Uterus (tissue), 2 donors: ENCODE results near the gene AQP6.

Experiments
- POLR2A ChIP-seq, 2 donors: fragments of 450-650 bp; IDR thresholded peaks; one replicate each; pipeline ENCODE4 v1.6.1; 2016; ENCODE audit warnings: antibody characterized with exemption in 2 of 2, mild to moderate bottlenecking in 1 of 2, moderate library complexity in 1 of 2
- TF ChIP-seq, protein P1 (sequence below), 4 experiments: fragments of 200-600 bp in 2 of 4; fragments of 450-650 bp in 2 of 4; sonication (generic) in 2 of 4; IDR thresholded peaks; one replicate each; pipeline ENCODE4 v1.5.1; 2016 to 2019; ENCODE audit warnings: antibody characterized with exemption in 4 of 4, mild to moderate bottlenecking in 2 of 4, moderate library complexity in 1 of 4

DNA sequence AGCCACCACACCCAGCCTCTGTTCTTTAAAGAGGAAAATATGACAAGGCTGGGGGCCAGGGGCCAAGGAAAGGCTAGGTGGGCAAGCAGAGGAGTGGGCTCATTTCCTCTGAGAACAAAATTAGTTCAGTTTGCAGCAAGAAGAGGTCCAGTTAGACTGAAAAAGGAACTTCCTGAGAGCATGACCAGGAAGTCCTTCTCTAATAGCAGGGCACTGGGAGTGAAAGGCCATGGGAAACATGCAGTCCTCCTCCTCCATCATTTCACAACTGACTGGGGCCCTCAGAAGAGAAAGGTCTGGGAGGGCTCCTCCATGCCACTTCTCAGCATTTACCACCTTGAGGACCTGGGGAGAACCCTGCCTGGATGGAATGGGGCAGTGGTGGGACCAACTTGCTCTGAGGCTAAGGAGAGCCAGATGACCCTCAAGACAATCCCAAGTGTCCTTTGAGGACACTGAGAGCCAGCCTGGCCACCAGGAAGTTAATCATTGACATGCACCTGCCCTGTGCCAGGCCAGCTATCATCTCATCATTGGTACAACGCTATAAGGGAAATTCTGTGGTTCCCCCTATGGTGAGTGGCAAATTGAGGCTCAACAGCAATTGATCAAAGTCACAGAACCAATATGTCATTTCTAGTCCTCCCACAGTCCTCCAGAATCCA, 20.2 kb upstream of the AQP6 start:
- TF ChIP-seq, protein P1, sequence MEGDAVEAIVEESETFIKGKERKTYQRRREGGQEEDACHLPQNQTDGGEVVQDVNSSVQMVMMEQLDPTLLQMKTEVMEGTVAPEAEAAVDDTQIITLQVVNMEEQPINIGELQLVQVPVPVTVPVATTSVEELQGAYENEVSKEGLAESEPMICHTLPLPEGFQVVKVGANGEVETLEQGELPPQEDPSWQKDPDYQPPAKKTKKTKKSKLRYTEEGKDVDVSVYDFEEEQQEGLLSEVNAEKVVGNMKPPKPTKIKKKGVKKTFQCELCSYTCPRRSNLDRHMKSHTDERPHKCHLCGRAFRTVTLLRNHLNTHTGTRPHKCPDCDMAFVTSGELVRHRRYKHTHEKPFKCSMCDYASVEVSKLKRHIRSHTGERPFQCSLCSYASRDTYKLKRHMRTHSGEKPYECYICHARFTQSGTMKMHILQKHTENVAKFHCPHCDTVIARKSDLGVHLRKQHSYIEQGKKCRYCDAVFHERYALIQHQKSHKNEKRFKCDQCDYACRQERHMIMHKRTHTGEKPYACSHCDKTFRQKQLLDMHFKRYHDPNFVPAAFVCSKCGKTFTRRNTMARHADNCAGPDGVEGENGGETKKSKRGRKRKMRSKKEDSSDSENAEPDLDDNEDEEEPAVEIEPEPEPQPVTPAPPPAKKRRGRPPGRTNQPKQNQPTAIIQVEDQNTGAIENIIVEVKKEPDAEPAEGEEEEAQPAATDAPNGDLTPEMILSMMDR (IDR thresholded peaks at IDR 0.05), result no peak
- no peak for TF ChIP-seq POLR2A (IDR thresholded peaks at IDR 0.05)
